Sigmoid colon (tissue), 4 donors: ENCODE data around the gene C2CD5.

Experiments used
- POLR2A ChIP-seq, 2 donors: fragments of 450-650 bp; IDR thresholded peaks; one replicate each; pipeline ENCODE4 v1.6.1; 2016; ENCODE audit warnings: antibody characterized with exemption in 2 of 2, mild to moderate bottlenecking in 2 of 2, moderate library complexity in 2 of 2
- POLR2AphosphoS5 ChIP-seq, 4 donors: sonication (generic); formaldehyde crosslinking; IDR thresholded peaks; one replicate each; pipeline ENCODE4 v1.6.1; 2017; ENCODE audit warnings: antibody characterized with exemption in 4 of 4
- TF ChIP-seq, protein P1 (sequence below), 4 experiments: fragments of 450-650 bp in 3 of 4; fragments of 200-600 bp in 1 of 4; IDR thresholded peaks; one replicate each; pipeline ENCODE4 v1.5.1; 2016 to 2019; ENCODE audit warnings: antibody characterized with exemption in 4 of 4, mild to moderate bottlenecking in 3 of 4, moderate library complexity in 2 of 4

GRCh38 chr12:22576473-22576872, 32.1 kb upstream of the C2CD5 start:
- TF ChIP-seq, protein P1, sequence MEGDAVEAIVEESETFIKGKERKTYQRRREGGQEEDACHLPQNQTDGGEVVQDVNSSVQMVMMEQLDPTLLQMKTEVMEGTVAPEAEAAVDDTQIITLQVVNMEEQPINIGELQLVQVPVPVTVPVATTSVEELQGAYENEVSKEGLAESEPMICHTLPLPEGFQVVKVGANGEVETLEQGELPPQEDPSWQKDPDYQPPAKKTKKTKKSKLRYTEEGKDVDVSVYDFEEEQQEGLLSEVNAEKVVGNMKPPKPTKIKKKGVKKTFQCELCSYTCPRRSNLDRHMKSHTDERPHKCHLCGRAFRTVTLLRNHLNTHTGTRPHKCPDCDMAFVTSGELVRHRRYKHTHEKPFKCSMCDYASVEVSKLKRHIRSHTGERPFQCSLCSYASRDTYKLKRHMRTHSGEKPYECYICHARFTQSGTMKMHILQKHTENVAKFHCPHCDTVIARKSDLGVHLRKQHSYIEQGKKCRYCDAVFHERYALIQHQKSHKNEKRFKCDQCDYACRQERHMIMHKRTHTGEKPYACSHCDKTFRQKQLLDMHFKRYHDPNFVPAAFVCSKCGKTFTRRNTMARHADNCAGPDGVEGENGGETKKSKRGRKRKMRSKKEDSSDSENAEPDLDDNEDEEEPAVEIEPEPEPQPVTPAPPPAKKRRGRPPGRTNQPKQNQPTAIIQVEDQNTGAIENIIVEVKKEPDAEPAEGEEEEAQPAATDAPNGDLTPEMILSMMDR (IDR thresholded peaks at IDR 0.05), result no peak
- TF ChIP-seq POLR2A (IDR thresholded peaks at IDR 0.05), result no peak
- TF ChIP-seq POLR2AphosphoS5 (IDR thresholded peaks at IDR 0.05), result no peak
